ENCODE results near the gene CENPU. TPM values are rescaled to one million over a fixed set of nuclear protein-coding genes. Genes with fewer than 3 reads are reported as not detected.
"Not testable (repeated sequence)": the region's sequence is repeated elsewhere in the genome, so short reads cannot be mapped to it uniquely, and the experiment has no call there.

The CENPU gene
- total and polyA plus RNA-seq, 10 donors = 3.0 to 12.9 (median 5.8) TPM

GRCh38 chr4:184740980-184741391, 7.1 kb upstream of the CENPU start:
- intact Hi-C loops (cut with DNase I; ENCODE audit: low total_unique reads) = loop anchor here (10.0 kb wide), 2 partner anchors 264 to 354 kb away; no protein-coding TSS in a partner anchor

GRCh38 chr4:184739575-184739974, 5.7 kb upstream of the CENPU start:
- Histone ChIP-seq H3K27ac (peak overlapping the region in 2 of 8 donors; percentile 13 to 17), H3K4me1 (peaks cover 3 to 15% (median 9%) of the 10 kb centered on the region in 6 donors)
- WGBS, 5 donors = 24 to 63% (median 35%) methylated on average over 1 of the region's 1 CpG
- H3K9me3 ChIP-seq; DNase-seq; H3K4me3 ChIP-seq; H3K36me3 ChIP-seq; intact Hi-C loops (cut with DNase I; ENCODE audit: low total_unique reads); H3K27me3 ChIP-seq (replicated peaks in 1 of 7): not testable (repeated sequence)

More at GRCh38 chr4:184740980-184741391, 7.1 kb upstream of the CENPU start:
- H3K4me3 ChIP-seq = no peak overlapping the region
- no peaks in the 10 kb centered on the region for H3K36me3 ChIP-seq
- TF ChIP-seq POLR2A (IDR thresholded peaks at IDR 0.05) (no peak), POLR2AphosphoS5 (IDR thresholded peaks at IDR 0.05) (peak in 1 of 3 donors; percentile 18), CTCF (IDR thresholded peaks at IDR 0.05 in 8 of 11, conservative IDR thresholded peaks at IDR 0.05 in 3 of 11) (no peak)
- H3K9me3 ChIP-seq = peaks cover 0 to 8% (median 0%) of the 10 kb centered on the region in 8 donors
- no peak for DNase-seq
- WGBS, 5 donors = 96 to 99% (median 97%) methylated on average over 17 to 20 of the region's 20 CpGs
- no peak overlapping the region for H3K27ac ChIP-seq
- H3K27me3 ChIP-seq (replicated peaks in 1 of 7) = no peaks in the 10 kb centered on the region
- H3K4me1 ChIP-seq = peaks cover 0 to 21% (median 10%) of the 10 kb centered on the region in 6 donors

- Histone ChIP-seq H3K27ac (peak overlapping the region in 7 of 8 donors; percentile 55 to 81 (median 70)), H3K36me3 (peaks cover 0 to 6% (median 0%) of the 10 kb centered on the region in 6 donors), H3K4me3 (peak overlapping the region in 6 of 8 donors; percentile 73 to 99 (median 85)), H3K27me3 (replicated peaks in 1 of 7) (no peaks in the 10 kb centered on the region), H3K4me1 (peaks cover 7 to 28% (median 23%) of the 10 kb centered on the region in 6 donors), H3K9me3 (no peaks in the 10 kb centered on the region)
- DNase-seq = no peak
- intact Hi-C loops (cut with DNase I; ENCODE audit: low total_unique reads) = no loop called here
- WGBS, 5 donors = 46 to 65% (median 55%) methylated on average over 6 of the region's 6 CpGs
- TF ChIP-seq POLR2A (IDR thresholded peaks at IDR 0.05) (no peak), CTCF (IDR thresholded peaks at IDR 0.05 in 8 of 11, conservative IDR thresholded peaks at IDR 0.05 in 3 of 11) (no peak), POLR2AphosphoS5 (IDR thresholded peaks at IDR 0.05) (no peak)
These were observed 862 bp upstream of the CENPU start for GRCh38 chr4:184734758-184735157.

- Histone ChIP-seq H3K27me3 (replicated peaks in 1 of 7) (no peaks in the 10 kb centered on the region), H3K27ac (no peak overlapping the region), H3K4me3 (no peak overlapping the region), H3K4me1 (peaks cover 7 to 24% (median 19%) of the 10 kb centered on the region in 6 donors), H3K36me3 (peaks cover 0 to 17% (median 0%) of the 10 kb centered on the region in 6 donors), H3K9me3 (no peaks in the 10 kb centered on the region)
- no peak for TF ChIP-seq CTCF (IDR thresholded peaks at IDR 0.05 in 8 of 11, conservative IDR thresholded peaks at IDR 0.05 in 3 of 11)
- no peak for TF ChIP-seq POLR2A (IDR thresholded peaks at IDR 0.05)
- intact Hi-C loops (cut with DNase I; ENCODE audit: low total_unique reads) = no loop called here
- DNase-seq = no peak
- WGBS, 5 donors = 60 to 74% (median 69%) methylated on average over 4 of the region's 4 CpGs
These were observed 1.8 kb downstream of the CENPU start for GRCh38 chr4:184732126-184732525.
